ENCODE measurements around the gene CD96.

Gene CD96

GRCh38 chr3:111676211-111677006 lies 134.4 kb downstream of the CD96 start:
- DNase-seq (ENCODE audit: low spot score), result no peak

- no peak for DNase-seq (ENCODE audit: low spot score)
Observed at GRCh38 chr3:111677007-111677392, 135.0 kb downstream of the CD96 start.

- DNase-seq (ENCODE audit: low spot score), result no peak
Observed at GRCh38 chr3:111681661-111682426, 139.8 kb downstream of the CD96 start.

DNA sequence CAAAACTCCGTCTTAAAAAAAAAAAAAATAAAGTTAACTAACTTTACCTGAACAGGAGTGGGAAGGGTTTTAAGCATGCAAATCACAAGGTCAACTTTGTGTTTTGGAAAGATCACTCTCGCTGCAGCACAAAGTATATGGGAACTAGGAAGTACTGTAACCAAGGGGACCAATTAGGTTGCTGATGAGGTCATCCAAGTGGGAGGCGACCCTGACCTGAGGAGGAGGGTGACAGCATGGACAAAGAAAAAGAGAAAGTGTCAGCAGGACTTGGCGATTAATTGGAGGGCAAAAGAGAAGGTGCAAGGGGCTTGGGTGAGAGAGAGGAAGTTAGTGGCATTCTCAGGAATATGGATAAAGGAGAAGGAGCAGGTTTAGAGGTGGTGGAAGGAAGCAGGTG lies 142.6 kb downstream of the CD96 start:
- DNase-seq (ENCODE audit: low spot score), result no peak

- no peak for DNase-seq (ENCODE audit: low spot score)
Observed at GRCh38 chr3:111688190-111688800, 146.3 kb downstream of the CD96 start.

DNA sequence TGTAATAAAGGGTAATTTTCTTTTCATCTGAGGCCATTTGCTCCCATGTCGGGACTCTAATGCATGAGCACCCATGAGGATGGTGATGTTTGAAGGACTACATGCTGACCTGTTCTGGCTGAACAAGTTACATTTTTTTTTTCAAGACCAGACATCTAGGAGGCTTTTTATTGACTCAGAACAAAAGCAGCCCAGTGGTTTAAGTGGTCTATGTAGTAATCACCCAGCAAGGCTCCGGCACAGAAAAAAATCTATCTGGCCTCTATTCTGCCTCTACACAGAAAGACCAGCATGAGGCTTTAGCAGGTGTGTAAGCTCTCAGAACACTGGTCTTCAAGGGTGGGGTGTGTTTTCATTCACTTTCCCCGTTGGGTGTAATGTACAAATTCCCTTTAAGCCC lies 148.2 kb downstream of the CD96 start:
- no peak for DNase-seq (ENCODE audit: low spot score)

DNA sequence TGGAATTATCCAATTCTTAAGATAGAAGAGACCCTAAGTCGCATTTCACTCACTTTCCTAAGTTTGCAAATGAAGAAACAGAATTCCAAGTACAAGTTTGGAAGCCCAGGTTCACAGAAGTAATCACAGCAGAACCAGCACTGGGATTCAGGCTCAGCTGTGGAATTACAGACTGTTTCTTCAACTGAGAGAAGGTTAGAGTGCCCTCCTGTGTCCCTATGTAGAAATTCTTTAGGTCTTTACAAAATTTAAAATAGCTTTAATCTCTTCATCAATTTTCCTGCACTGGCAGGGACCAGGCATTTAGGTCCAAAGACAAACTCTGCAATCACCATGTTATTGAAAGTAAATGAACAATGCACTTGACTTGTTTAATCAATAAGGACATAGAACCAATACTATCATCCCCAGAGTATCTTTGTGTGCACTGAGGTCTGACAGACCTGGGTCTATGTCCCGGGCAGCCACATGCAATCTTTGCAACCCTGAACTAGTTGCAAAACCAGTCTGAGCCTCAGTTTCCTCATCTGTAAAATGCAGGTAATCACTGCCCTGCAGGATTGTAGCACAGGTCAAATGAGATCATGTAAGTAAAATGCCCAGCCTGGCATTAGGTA lies 149.4 kb downstream of the CD96 start:
- DNase-seq (ENCODE audit: low spot score), result peak; percentile 21

GRCh38 chr3:111692593-111693552 lies 150.9 kb downstream of the CD96 start:
- no peak for DNase-seq (ENCODE audit: low spot score)

GRCh38 chr3:111694471-111694870 lies 152.5 kb downstream of the CD96 start:
- DNase-seq (ENCODE audit: low spot score), result no peak

GRCh38 chr3:111695636-111696117 lies 153.7 kb downstream of the CD96 start:
- DNase-seq (ENCODE audit: low spot score), result no peak

DNA sequence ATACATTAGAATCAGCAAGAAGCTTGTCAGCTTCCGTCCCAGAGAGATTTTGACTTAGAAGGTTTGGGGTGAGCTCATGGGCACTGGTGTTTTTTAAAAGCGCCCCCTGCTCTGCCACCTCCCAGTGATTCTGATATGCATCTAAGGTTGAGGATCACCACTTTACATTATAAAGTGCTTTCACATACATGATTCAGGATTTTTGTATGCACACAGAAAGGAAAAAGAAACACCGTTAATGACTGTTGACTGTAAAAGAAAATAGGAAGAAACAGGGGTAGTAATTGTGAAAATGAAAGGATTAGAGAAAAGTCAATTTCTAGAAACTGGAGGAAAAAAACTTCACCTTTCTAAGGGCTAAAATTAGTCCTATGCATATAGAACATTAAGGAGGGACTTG lies 158.1 kb downstream of the CD96 start:
- DNase-seq (ENCODE audit: low spot score), result no peak

DNA sequence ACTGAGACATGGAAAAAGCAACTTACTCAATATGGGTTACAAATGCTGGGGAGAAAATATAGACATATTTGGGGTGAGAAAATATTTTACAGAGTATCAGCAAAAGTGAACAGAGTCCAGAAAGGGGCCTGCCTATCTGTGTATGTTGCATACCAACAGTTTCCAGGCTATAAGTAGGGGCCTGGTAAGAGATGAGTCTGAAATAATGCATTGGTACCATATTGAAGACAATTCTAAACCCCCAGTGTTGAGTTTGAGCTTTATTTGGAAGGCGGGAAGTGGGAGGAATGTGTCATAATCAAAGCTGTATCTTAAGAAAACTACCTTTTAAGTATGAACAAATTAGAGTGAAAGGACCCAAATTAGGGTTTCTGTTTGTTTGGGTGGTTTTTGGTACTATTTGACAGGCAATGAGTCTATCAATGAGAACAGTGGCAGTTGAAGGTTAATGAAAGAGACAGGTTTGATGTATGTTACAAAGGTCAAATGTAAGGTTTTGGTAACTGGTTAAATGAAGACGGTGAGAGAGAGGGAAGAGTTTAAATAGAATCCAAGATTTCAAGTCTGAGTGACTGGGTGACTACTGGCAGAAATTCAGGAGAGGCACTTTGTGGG lies 159.4 kb downstream of the CD96 start:
- no peak for DNase-seq (ENCODE audit: low spot score)

All from iPS-NIHi11 (cell line).